ENCODE measurements around the gene RUBCN. TPM values are rescaled to one million over a fixed set of nuclear protein-coding genes. Genes with fewer than 3 reads are reported as not detected.
"Not testable (repeated sequence)": the region's sequence is repeated elsewhere in the genome, so short reads cannot be mapped to it uniquely, and the experiment has no call there.

The RUBCN gene
- total RNA-seq, 1 donor: 22.3 TPM

DNA sequence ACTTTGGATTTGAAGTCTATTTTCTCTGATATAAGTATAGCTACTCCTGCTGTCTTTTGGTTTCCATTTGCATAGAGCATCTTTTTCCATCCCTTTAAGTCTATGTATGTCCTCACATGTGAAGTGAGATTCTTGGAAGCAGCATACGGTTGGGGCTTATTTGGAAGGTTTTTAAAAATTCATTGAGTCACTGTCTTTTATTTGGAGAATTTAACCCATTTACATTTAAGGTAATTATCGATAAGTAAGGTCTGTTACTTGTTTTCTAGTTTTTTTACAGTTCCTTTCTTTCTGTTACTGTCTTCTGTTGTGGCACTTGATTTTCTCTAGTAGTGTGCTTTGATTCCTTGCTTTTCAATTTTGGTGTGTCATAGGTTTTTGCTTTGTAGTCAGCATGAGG, 14.0 kb downstream of the RUBCN start:
- TF ChIP-seq CTCF (IDR thresholded peaks at IDR 0.05; ENCODE audit: insufficient read depth, low read length): no peak
- no peak overlapping the region for H3K4me3 ChIP-seq (ENCODE audit: low read depth, low read length)
- no peak for DNase-seq (ENCODE audit: low read depth)

DNA sequence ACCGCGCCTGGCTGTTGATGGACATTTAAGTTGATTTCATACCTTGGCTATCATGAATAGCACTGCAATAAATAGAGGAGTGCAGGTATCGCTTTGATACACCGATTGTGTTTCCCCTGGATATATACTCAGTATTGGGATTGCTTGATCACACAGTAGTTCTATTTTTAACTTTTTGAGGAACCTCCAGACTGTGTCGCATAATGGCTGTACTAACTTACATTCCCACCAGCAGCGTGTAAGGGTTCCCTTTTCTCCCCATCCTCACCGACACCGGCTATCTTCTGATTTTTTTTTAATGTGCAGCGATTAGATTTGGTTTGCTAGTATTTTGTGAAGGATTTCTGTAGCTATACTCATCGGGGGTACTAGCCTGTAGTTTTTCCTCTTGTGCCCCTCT, 16.0 kb downstream of the RUBCN start:
- H3K4me3 ChIP-seq (ENCODE audit: low read depth, low read length): no peak overlapping the region
- no peak for DNase-seq (ENCODE audit: low read depth)
- no peak for TF ChIP-seq CTCF (IDR thresholded peaks at IDR 0.05; ENCODE audit: insufficient read depth, low read length)

- no peak overlapping the region for H3K4me3 ChIP-seq (ENCODE audit: low read depth, low read length)
- DNase-seq (ENCODE audit: low read depth): peak; percentile 66
- TF ChIP-seq CTCF (IDR thresholded peaks at IDR 0.05; ENCODE audit: insufficient read depth, low read length): no peak
Observed at GRCh38 chr3:197718891-197719290, 17.8 kb downstream of the RUBCN start.

DNA sequence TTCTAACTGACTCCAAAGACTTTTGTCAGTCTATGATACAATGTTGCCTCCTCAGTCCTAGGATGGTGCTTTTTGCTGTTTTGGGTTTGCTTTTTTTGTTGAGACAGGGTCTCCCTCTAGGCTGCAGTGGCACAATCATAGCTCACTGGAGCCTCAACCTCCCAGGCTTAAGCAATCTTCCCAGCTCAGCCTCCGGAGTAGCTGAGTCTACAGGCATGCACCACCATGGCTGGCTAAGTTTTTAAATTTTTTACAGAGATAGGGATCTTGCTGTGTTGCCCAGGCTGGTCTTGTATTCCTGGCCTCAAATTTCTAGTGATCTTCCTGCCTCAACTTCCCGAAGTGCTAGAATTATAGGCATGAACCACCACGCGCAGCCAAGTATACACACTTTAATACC, 22.5 kb downstream of the RUBCN start:
- no peak for TF ChIP-seq CTCF (IDR thresholded peaks at IDR 0.05; ENCODE audit: insufficient read depth, low read length)
- DNase-seq (ENCODE audit: low read depth): no peak
- H3K4me3 ChIP-seq (ENCODE audit: low read depth, low read length): no peak overlapping the region

- DNase-seq (ENCODE audit: low read depth): no peak
- H3K4me3 ChIP-seq (ENCODE audit: low read depth, low read length): no peak overlapping the region
- no peak for TF ChIP-seq CTCF (IDR thresholded peaks at IDR 0.05; ENCODE audit: insufficient read depth, low read length)
Observed at GRCh38 chr3:197713477-197713822, 23.3 kb downstream of the RUBCN start.

- DNase-seq (ENCODE audit: low read depth): peak; percentile 98
- no peak for TF ChIP-seq CTCF (IDR thresholded peaks at IDR 0.05; ENCODE audit: insufficient read depth, low read length)
- peak overlapping the region; percentile 65 for H3K4me3 ChIP-seq (ENCODE audit: low read depth, low read length)
Observed at GRCh38 chr3:197711973-197712707, 24.6 kb downstream of the RUBCN start.

- not testable (repeated sequence) for H3K4me3 ChIP-seq (ENCODE audit: low read depth, low read length); DNase-seq (ENCODE audit: low read depth)
Observed at GRCh38 chr3:197710965-197711364, 25.7 kb downstream of the RUBCN start.
